HEK293 (cell line): ENCODE measurements around the gene ZNF19.

Experiments used
- GLIS1 ChIP-seq: fragments of 450-650 bp; formaldehyde crosslinking; IDR thresholded peaks from 2 replicates; pipeline ENCODE4 v1.5.1; 2016; ENCODE audit warnings: missing biosample characterization, missing genetic modification characterization
- SALL2 ChIP-seq: fragments of 450-650 bp; formaldehyde crosslinking; IDR thresholded peaks from 2 replicates; pipeline ENCODE4 v1.5.0; 2017; ENCODE audit warnings: missing biosample characterization, mild to moderate bottlenecking, missing genetic modification characterization, borderline replicate concordance
- TCF7L2 ChIP-seq: IDR thresholded peaks from 2 replicates; pipeline ENCODE4 v1.6.1; 2011; ENCODE audit warnings: low read depth, mild to moderate bottlenecking, inconsistent platforms, low read length, moderate library complexity, borderline replicate concordance
- ZNF121 ChIP-seq: fragments of 450-650 bp; formaldehyde crosslinking; IDR thresholded peaks from 2 replicates; pipeline ENCODE4 v1.5.1; 2016; ENCODE audit warnings: missing biosample characterization, missing genetic modification characterization
- ZNF140 ChIP-seq: fragments of 450-650 bp; formaldehyde crosslinking; IDR thresholded peaks from 2 replicates; pipeline ENCODE4 v1.5.1; 2016; ENCODE audit warnings: missing biosample characterization, missing genetic modification characterization
- ZNF155 ChIP-seq: fragments of 450-650 bp; formaldehyde crosslinking; IDR thresholded peaks from 2 replicates; pipeline ENCODE4 v1.5.1; 2016; ENCODE audit warnings: missing biosample characterization, missing genetic modification characterization
- ZNF157 ChIP-seq: fragments of 450-650 bp; formaldehyde crosslinking; IDR thresholded peaks from 2 replicates; pipeline ENCODE4 v1.5.1; 2016; ENCODE audit warnings: missing biosample characterization, missing genetic modification characterization
- ZNF202 ChIP-seq: fragments of 450-650 bp; formaldehyde crosslinking; IDR thresholded peaks from 2 replicates; pipeline ENCODE4 v1.5.1; 2016; ENCODE audit warnings: missing biosample characterization, missing genetic modification characterization, borderline replicate concordance
- ZNF239 ChIP-seq: fragments of 450-650 bp; formaldehyde crosslinking; IDR thresholded peaks from 2 replicates; pipeline ENCODE4 v1.5.1; 2016; ENCODE audit warnings: missing biosample characterization, missing genetic modification characterization
- ZNF266 ChIP-seq: fragments of 450-650 bp; formaldehyde crosslinking; IDR thresholded peaks from 2 replicates; pipeline ENCODE4 v1.5.1; 2016; ENCODE audit warnings: missing biosample characterization, missing genetic modification characterization, low read depth
- ZNF391 ChIP-seq: fragments of 450-650 bp; formaldehyde crosslinking; IDR thresholded peaks from 2 replicates; pipeline ENCODE4 v1.5.1; 2016; ENCODE audit warnings: low read depth, missing biosample characterization, missing genetic modification characterization, borderline replicate concordance
- ZNF423 ChIP-seq: fragments of 450-650 bp; formaldehyde crosslinking; IDR thresholded peaks from 2 replicates; pipeline ENCODE4 v1.5.1; 2016; ENCODE audit warnings: missing biosample characterization, missing genetic modification characterization
- ZNF488 ChIP-seq: fragments of 450-650 bp; formaldehyde crosslinking; IDR thresholded peaks from 2 replicates; pipeline ENCODE4 v1.5.1; 2016; ENCODE audit warnings: missing biosample characterization, missing genetic modification characterization
- ZNF561 ChIP-seq: fragments of 450-650 bp; IDR thresholded peaks from 2 replicates; pipeline ENCODE4 v1.5.1; 2018; ENCODE audit warnings: missing biosample characterization, missing genetic modification characterization, borderline replicate concordance
- ZNF596 ChIP-seq: fragments of 450-650 bp; IDR thresholded peaks from 2 replicates; pipeline ENCODE4 v1.5.0; 2018; ENCODE audit warnings: missing biosample characterization, mild to moderate bottlenecking, missing genetic modification characterization, moderate library complexity
- ZNF621 ChIP-seq: fragments of 450-650 bp; formaldehyde crosslinking; IDR thresholded peaks from 2 replicates; pipeline ENCODE4 v1.5.1; 2017; ENCODE audit warnings: missing biosample characterization, missing genetic modification characterization
- ZNF626 ChIP-seq: fragments of 450-650 bp; sonication (Bioruptor Pico); formaldehyde crosslinking; IDR thresholded peaks from 2 replicates; pipeline ENCODE4 v1.5.1; 2018; ENCODE audit warnings: missing biosample characterization, missing genetic modification characterization, inconsistent platforms
- ZNF654 ChIP-seq: fragments of 450-650 bp; formaldehyde crosslinking; IDR thresholded peaks from 2 replicates; pipeline ENCODE4 v1.5.1; 2016; ENCODE audit warnings: low read depth, missing biosample characterization, missing genetic modification characterization
- ZNF658 ChIP-seq: fragments of 450-650 bp; formaldehyde crosslinking; IDR thresholded peaks from 2 replicates; pipeline ENCODE4; 2016; ENCODE audit warnings: missing biosample characterization, missing genetic modification characterization
- ZNF76 ChIP-seq: fragments of 450-650 bp; formaldehyde crosslinking; IDR thresholded peaks from 2 replicates; pipeline ENCODE4; 2016; ENCODE audit warnings: low read depth, missing biosample characterization, missing genetic modification characterization, borderline replicate concordance
- ZNF777 ChIP-seq: fragments of 450-650 bp; formaldehyde crosslinking; IDR thresholded peaks from 2 replicates; pipeline ENCODE4 v1.5.1; 2017; ENCODE audit warnings: missing biosample characterization, missing genetic modification characterization, borderline replicate concordance
- ZNF785 ChIP-seq: fragments of 450-650 bp; formaldehyde crosslinking; IDR thresholded peaks from 2 replicates; pipeline ENCODE4 v1.5.1; 2016; ENCODE audit warnings: missing biosample characterization, missing genetic modification characterization
- ZNF843 ChIP-seq: fragments of 450-650 bp; formaldehyde crosslinking; IDR thresholded peaks from 2 replicates; pipeline ENCODE4 v1.5.1; 2016; ENCODE audit warnings: missing biosample characterization, missing genetic modification characterization
- ZXDB ChIP-seq: fragments of 450-650 bp; formaldehyde crosslinking; IDR thresholded peaks from 2 replicates; pipeline ENCODE4 v1.5.1; 2016; ENCODE audit warnings: missing biosample characterization, missing genetic modification characterization
- TF ChIP-seq, protein P1 (sequence below): fragments of 450-650 bp; formaldehyde crosslinking; IDR thresholded peaks from 2 replicates; pipeline ENCODE4 v1.5.1; 2016; ENCODE audit warnings: missing biosample characterization, missing genetic modification characterization
- TF ChIP-seq, protein P2 (sequence below): fragments of 450-650 bp; formaldehyde crosslinking; IDR thresholded peaks from 2 replicates; pipeline ENCODE4 v1.5.1; 2016; ENCODE audit warnings: missing biosample characterization, missing genetic modification characterization
- TF ChIP-seq, protein P3 (sequence below): fragments of 450-650 bp; formaldehyde crosslinking; IDR thresholded peaks from 2 replicates; pipeline ENCODE4 v1.5.1; 2016; ENCODE audit warnings: missing biosample characterization, missing genetic modification characterization
- TF ChIP-seq, protein P4 (sequence below): fragments of 450-650 bp; formaldehyde crosslinking; IDR thresholded peaks from 2 replicates; pipeline ENCODE4 v1.5.1; 2016; ENCODE audit warnings: missing biosample characterization, missing genetic modification characterization
- TF ChIP-seq, protein P5 (sequence below): fragments of 450-650 bp; formaldehyde crosslinking; IDR thresholded peaks from 2 replicates; pipeline ENCODE4 v1.5.1; 2017; ENCODE audit warnings: missing biosample characterization, missing genetic modification characterization

ZNF19 gene

DNA sequence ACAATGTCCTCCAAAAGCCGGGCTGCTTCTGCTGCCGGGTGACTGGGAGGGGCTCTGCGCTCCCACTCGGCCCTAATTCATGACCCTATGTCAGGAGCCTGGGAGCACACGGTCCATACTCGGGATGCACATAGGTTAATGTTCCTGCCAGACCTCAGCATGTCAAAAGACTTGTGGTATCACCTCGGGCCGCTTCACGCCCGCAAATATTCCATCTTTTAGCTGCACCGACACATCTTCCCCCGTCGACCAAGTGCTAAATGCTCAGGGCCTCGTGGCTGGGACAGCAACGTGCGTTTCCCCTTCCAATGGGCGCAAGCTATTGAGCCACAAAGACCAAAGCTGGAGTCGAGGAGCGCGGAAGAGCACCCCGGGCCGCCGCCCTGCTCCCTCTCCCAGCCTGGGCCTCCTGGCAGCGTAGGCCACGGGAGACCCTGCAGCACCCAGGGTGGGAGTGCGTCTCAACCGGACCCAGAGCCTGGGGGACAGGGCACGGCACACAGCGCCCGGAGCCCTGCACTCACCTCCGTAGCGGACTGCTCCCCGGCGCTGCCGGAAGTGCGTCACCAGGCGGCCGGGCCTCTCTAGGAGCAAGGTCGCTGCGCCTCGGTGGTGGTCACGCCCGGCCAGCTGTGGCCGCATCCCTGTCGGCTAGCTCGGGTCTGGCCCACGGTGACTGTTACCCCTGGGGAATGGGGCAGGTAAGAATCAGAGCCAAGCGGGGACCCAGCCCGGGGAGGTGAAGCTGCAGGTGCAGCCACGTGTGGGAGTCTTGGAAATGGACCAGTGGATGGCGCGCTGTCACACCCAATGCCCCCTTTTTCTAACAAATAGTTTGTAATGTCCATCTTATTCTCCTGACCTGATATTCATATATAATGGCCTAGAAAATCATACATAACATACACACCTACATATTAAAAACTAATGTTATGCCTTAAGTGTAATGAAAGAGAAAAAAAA lies 27.2 kb downstream of the ZNF19 start, which contains the start of gene ZNF23 (continued):
- no peak for TF ChIP-seq ZNF423 (tag by site-specific recombination)
- TF ChIP-seq ZNF626, result no peak
- TF ChIP-seq, protein P1, sequence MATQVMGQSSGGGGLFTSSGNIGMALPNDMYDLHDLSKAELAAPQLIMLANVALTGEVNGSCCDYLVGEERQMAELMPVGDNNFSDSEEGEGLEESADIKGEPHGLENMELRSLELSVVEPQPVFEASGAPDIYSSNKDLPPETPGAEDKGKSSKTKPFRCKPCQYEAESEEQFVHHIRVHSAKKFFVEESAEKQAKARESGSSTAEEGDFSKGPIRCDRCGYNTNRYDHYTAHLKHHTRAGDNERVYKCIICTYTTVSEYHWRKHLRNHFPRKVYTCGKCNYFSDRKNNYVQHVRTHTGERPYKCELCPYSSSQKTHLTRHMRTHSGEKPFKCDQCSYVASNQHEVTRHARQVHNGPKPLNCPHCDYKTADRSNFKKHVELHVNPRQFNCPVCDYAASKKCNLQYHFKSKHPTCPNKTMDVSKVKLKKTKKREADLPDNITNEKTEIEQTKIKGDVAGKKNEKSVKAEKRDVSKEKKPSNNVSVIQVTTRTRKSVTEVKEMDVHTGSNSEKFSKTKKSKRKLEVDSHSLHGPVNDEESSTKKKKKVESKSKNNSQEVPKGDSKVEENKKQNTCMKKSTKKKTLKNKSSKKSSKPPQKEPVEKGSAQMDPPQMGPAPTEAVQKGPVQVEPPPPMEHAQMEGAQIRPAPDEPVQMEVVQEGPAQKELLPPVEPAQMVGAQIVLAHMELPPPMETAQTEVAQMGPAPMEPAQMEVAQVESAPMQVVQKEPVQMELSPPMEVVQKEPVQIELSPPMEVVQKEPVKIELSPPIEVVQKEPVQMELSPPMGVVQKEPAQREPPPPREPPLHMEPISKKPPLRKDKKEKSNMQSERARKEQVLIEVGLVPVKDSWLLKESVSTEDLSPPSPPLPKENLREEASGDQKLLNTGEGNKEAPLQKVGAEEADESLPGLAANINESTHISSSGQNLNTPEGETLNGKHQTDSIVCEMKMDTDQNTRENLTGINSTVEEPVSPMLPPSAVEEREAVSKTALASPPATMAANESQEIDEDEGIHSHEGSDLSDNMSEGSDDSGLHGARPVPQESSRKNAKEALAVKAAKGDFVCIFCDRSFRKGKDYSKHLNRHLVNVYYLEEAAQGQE, result peak; percentile 65; the same call in 1 of the 2 replicates
- TF ChIP-seq ZNF157 (tag by site-specific recombination), result no peak
- TF ChIP-seq ZNF266 (tag by site-specific recombination), result no peak
- no peak for TF ChIP-seq ZNF658 (tag by site-specific recombination)
- TF ChIP-seq, protein P2, sequence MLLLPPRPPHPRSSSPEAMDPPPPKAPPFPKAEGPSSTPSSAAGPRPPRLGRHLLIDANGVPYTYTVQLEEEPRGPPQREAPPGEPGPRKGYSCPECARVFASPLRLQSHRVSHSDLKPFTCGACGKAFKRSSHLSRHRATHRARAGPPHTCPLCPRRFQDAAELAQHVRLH, result peak; percentile 66
- no peak for TF ChIP-seq ZNF654
- TF ChIP-seq, protein P3, sequence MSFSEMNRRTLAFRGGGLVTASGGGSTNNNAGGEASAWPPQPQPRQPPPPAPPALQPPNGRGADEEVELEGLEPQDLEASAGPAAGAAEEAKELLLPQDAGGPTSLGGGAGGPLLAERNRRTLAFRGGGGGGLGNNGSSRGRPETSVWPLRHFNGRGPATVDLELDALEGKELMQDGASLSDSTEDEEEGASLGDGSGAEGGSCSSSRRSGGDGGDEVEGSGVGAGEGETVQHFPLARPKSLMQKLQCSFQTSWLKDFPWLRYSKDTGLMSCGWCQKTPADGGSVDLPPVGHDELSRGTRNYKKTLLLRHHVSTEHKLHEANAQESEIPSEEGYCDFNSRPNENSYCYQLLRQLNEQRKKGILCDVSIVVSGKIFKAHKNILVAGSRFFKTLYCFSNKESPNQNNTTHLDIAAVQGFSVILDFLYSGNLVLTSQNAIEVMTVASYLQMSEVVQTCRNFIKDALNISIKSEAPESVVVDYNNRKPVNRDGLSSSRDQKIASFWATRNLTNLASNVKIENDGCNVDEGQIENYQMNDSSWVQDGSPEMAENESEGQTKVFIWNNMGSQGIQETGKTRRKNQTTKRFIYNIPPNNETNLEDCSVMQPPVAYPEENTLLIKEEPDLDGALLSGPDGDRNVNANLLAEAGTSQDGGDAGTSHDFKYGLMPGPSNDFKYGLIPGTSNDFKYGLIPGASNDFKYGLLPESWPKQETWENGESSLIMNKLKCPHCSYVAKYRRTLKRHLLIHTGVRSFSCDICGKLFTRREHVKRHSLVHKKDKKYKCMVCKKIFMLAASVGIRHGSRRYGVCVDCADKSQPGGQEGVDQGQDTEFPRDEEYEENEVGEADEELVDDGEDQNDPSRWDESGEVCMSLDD (tag by site-specific recombination), result peak; percentile 87; the same call in 1 of the 2 replicates
- no peak for TF ChIP-seq ZNF202 (tag by site-specific recombination)
- no peak for TF ChIP-seq ZNF596
- TF ChIP-seq, protein P4, sequence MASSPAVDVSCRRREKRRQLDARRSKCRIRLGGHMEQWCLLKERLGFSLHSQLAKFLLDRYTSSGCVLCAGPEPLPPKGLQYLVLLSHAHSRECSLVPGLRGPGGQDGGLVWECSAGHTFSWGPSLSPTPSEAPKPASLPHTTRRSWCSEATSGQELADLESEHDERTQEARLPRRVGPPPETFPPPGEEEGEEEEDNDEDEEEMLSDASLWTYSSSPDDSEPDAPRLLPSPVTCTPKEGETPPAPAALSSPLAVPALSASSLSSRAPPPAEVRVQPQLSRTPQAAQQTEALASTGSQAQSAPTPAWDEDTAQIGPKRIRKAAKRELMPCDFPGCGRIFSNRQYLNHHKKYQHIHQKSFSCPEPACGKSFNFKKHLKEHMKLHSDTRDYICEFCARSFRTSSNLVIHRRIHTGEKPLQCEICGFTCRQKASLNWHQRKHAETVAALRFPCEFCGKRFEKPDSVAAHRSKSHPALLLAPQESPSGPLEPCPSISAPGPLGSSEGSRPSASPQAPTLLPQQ (tag by site-specific recombination), result peak; percentile 69; the same call in 1 of the 2 replicates
- TF ChIP-seq TCF7L2, result no peak
- TF ChIP-seq ZNF777, result no peak
- no peak for TF ChIP-seq ZNF140 (tag by site-specific recombination)
- TF ChIP-seq SALL2 (tag by site-specific recombination), result no peak
- TF ChIP-seq ZNF239 (tag by site-specific recombination), result peak; percentile 35; the same call in 1 of the 2 replicates
- TF ChIP-seq ZNF843 (tag by site-specific recombination), result peak; percentile 57; the same call in 1 of the 2 replicates
- peak; percentile 41; the same call in 1 of the 2 replicates for TF ChIP-seq ZNF76
- TF ChIP-seq ZNF785 (tag by site-specific recombination), result no peak
- no peak for TF ChIP-seq ZNF155 (tag by site-specific recombination)
- TF ChIP-seq ZNF121 (tag by site-specific recombination), result no peak
- no peak for TF ChIP-seq ZNF621 (tag by site-specific recombination)
- peak; percentile 34; the same call in 1 of the 2 replicates for TF ChIP-seq GLIS1 (tag by site-specific recombination)
- TF ChIP-seq ZNF561 (tag by site-specific recombination), result peak; percentile 74; the same call in 1 of the 2 replicates
- TF ChIP-seq ZNF391 (tag by site-specific recombination), result no peak
- TF ChIP-seq ZNF488 (tag by site-specific recombination), result no peak
- peak; percentile 88 for TF ChIP-seq ZXDB (tag by site-specific recombination)
- TF ChIP-seq, protein P5, sequence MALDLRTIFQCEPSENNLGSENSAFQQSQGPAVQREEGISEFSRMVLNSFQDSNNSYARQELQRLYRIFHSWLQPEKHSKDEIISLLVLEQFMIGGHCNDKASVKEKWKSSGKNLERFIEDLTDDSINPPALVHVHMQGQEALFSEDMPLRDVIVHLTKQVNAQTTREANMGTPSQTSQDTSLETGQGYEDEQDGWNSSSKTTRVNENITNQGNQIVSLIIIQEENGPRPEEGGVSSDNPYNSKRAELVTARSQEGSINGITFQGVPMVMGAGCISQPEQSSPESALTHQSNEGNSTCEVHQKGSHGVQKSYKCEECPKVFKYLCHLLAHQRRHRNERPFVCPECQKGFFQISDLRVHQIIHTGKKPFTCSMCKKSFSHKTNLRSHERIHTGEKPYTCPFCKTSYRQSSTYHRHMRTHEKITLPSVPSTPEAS (tag by site-specific recombination), result no peak
